Measurements from ENCODE around the gene SHBG.

The SHBG gene

DNA sequence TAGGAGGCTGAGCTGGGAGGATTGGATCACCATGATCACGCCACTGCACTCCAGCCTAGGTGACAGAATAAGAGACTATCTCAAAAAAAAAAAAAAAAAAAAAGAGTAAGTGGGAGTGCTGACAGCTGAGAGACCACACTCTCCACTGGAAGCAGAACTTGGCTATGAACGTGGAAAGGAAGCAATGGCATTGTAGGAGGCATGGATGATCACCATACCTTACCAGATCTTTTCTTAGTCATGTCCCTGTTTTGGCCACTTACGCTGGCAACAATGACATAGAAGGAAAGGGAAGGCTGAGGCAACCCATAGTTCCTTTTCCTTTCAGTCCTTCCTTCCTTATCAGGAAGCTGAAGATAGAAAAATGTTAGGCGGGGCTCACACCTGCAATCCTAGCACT is 17.1 kb downstream of the SHBG start:
- no peak for DNase-seq (ENCODE audit: low read depth)

DNA sequence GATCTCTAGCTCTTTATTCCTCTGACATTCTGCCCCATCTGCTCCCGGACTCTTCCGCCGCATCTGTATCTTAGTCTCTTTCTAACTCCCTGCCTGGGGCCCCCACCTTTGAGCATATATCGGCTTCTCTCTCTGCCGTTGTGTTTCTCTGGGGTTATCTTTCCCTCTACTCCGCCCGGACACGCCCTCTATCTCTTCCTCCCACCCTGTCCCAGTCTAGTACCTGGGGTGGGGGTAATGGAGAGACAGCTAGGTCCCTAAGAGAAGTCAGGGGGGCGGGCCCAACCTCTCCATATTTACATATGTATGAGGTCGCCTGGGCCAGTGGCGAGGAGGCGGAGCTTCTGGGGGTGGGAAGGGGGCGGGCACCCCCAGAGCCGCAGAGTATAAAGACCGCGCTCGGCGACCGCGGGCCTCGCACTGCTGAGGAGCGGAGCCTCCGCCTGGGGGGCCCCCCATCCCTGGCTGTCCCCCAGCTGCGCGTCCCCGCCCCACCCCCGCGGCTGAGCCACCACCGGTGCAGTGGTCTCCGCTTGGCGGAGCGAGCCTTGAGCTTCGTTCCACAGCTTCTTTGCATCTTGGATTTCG is 20.7 kb downstream of the SHBG start, which contains the start of gene ATP1B2:
Gene ATP1B2, plus strand, starts transcription at position 418 of the 588 bp plus-strand sequence. CDS start 593 bp downstream, outside the sequence.
- no peak for DNase-seq (ENCODE audit: low read depth)

DNA sequence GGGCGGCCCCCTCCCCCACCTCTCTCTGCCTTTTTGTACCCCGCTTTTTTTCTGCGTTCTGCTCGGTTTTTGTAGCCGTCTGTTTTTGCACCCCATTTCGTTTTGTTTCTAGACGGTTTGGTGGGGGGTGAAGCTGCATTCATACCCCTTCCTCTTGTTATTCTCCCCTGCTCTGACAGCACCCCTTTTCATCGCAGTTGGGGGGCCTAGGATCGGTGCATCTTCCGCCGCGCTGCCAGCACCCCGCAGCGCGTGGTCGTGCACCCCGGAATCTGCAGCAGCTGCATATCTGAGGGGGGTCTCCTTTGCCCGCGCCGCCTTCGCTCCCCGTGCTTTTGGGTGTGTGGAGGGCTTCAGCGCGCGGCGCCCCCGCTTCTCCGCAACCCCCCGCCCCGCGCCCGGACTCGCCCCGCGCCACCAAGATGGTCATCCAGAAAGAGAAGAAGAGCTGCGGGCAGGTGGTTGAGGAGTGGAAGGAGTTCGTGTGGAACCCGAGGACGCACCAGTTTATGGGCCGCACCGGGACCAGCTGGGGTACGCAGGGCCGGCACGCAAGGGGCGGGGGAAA is 21.2 kb downstream of the SHBG start:
- no peak for DNase-seq (ENCODE audit: low read depth)

DNA sequence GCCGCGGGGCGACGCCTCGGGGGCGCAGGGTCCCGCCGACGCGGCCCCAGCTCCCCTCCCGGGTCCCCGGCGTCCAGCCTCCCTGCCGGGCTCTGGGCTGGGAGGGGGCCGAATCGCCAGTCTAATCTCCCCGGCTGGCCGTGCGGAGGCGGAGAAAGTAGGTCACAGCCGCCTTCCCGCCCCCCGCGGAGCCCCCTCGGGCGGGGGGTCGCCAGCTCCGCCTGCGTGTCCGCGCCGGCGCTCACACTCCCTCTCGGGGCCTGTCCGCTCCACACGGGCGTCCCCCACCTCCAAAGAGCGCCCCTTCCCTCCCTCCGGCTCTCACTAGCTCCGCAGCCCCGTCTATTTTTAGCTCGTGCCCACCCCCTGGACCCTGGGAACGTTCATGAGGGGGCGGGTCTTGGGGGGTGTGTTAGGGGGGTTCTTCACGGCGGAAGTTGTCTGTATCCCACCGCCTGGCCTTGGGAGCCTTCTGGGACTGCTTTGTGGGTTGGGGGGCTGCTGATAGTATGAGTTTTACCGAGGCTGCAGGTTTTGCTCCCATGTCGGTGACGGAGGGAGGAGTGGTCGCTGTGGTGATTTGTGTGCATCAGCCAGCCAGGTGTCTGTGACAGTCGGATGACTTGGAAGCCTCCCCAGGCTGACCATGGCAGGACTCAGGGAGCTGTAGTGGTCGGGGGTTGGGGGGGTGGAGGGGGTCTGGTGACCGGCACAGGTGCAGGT is 21.9 kb downstream of the SHBG start:
- no peak for DNase-seq (ENCODE audit: low read depth)

DNA sequence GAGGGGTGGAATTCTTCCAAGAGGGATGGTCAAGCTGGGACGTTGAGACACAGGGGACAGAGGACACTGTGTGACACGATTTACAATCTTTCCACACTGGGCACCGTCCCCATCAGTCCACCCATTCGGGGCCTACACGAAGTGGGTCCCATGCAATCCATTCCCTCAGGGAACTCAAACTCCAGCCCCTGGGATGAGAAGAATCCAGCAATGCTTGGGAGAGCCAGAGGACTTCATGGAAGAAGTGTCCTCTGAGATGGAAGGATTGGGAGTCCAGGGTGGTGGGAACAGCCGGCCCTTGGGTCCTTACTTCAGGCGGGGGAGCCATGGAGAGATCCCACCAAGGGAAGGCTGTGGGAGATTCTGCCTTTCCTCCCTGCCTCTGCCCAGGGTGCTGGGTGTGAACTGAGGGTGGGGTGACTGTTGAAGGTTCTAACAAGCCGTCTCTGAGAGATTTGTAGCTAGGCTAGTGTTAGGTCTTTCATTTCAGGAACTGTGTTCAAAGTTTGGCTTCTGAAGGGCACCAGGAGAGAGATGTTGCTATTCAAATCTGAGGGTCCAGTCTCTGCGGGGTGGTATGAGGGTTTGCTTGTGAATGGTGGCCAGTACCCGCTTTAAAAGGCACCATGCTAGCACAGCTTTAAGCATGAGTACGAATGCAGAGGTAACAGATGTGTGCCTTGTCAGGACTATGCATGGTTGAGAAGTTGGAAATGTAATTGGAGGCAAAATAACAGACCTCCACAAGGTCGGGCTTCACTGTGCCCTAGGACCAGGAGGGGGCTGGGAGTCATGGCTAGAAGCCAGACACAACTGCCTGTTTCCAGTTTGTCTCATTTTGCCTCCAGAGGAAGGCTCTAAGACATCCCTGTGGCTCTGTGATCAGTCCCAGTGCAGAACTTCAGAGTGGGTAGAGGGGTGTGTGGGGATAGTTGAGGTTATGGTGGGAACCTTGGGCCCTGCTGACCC is 22.7 kb downstream of the SHBG start:
- no peak for DNase-seq (ENCODE audit: low read depth)

DNA sequence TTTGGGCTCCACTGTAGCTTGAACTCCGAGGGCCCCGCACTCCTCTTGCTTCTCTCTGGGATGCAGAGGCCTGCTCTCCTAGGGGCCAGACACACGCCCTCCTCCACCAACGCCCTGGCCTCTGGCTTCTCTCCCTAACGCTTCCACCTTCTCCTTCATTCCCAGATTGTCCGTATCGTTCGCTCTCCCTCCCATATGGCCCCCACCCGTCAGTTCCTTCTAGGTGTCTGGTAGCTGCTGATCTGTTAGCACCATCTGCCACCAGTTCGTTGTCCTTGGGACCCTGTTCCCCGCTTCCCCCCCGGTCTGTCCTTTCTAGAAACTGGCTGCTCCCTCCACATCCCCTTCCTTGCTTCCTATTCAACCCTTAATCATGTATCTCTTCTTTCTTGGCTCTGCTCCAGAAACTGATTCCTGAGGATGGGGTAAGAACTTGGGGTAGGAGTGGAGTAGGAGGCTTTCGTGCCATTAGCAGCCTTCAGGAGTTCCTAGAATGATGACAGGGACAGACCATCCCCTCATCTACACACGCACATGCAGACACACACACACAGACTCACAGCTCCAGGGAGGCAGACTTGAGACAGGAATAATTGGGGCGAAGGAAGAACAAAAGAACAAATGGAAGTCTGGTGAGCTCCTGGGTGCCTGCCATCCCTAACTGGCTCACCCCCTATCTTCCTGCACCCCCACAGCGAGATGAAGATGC is 25.1 kb downstream of the SHBG start:
- DNase-seq (ENCODE audit: low read depth), result no peak

DNA sequence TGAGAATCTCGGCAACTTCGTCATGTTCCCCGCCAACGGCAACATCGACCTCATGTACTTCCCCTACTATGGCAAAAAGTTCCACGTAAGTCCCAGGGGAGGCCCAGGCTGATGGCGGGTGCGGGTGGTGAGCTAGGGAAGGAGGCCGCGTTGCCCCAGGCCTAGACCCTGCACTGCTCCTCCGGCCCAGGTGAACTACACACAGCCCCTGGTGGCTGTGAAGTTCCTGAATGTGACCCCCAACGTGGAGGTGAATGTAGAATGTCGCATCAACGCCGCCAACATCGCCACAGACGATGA is 25.6 kb downstream of the SHBG start:
- DNase-seq (ENCODE audit: low read depth), result no peak

DNA sequence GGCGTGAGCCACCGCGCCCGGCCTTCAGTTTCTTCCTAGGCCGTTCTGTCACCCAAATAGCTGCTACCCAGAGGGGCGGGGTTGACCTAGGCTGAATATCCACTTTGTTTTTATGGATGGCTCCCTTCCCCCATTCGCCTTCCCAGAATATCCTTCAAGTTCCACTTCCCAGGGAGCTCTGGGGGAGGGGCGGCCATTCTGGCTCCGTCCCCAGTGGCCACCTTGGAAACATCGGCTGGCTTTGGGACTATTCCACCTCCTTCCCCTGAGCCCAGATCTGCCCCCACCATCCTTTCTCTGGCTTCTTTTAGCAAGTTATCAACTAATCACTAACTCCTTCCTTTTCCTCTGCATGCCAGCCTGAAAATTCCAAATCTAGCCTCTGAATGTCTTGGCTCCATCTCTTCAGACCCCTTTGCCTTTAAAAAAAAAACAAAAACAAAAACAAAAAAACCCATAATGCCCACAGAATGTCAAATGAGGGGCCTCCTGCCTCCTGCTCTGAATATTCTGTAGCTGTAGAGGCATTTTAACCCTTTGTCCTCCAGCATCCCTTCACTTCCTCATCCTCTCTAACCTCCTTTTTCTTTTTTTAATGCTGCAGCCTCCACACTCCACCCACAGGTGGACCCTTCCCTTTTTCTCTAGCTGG is 27.1 kb downstream of the SHBG start:
- DNase-seq (ENCODE audit: low read depth), result no peak

DNA sequence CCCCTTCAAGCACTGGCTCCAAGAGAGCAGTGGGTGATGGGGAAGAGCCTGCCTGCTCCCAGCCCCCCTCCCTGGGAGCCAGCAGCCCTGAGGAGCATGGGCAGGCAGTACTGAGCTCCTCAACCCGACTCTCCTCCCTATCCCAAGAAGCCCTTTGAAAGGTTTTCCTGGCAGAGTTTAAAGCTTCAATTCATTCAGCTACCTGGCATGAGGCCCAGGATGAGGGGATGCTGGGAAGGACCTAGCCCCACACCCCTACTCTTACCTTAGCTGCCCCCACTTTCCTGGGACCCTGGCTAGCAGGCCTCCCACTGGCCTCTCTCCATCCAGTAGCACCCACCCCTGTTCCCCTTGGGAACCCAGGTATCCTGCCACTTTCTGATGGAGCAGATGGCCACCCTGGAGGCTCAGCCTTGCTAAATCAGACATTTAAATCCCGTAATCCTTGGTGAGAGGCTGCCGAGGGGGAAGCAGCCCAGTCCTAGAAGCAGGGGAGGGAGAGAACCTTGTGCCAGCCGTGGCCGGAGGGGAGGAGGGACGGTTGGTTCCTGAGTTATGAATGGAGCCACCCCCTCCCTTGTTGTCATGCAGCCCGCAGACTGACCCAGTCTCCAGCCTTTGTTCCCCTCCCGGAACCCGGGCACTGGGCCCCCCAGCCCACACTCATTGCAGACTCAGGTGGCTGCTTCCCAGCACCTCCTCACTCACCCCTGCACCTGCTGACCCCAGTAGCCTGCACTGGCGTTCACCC is 37.9 kb downstream of the SHBG start:
- DNase-seq (ENCODE audit: low read depth), result no peak

DNA sequence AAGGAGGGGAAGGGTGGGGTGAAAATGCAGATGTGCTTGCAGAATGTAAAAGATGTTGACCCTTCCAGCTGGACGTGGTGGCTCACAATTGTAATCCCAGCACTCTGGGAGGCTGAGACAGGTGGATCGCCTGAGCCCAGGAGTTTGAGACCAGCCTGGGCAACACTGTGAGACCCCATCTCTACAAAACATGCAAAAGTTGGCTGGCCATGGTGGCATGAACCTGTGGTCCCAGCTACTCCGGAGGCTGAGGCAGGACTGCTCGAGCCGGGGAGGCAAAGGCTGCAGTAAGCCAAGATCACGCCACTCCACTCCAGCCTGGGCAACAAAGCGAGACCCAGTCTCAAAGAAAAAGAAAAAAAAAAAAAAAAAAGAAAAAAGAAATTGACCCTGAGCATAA is 38.5 kb downstream of the SHBG start:
- no peak for DNase-seq (ENCODE audit: low read depth)

DNA sequence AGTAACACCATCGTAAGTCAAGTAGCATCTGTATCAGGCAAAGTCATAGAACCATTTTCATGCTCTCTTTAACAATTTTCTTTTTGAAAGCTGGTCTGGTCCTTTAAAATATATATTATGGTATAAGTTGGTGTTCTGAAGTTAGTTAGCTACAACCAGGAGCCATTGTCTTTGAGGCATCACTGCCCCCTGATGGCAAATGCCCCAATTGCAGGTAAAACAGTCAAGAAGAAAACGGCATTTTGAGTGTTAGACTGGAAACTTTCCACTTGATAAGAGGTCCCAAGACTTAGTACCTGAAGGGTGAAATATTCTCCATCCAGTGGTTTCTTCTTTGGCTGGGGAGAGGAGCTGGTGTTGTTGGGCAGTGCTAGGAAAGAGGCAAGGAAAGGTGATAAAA is 43.3 kb downstream of the SHBG start:
- no peak for DNase-seq (ENCODE audit: low read depth)

DNA sequence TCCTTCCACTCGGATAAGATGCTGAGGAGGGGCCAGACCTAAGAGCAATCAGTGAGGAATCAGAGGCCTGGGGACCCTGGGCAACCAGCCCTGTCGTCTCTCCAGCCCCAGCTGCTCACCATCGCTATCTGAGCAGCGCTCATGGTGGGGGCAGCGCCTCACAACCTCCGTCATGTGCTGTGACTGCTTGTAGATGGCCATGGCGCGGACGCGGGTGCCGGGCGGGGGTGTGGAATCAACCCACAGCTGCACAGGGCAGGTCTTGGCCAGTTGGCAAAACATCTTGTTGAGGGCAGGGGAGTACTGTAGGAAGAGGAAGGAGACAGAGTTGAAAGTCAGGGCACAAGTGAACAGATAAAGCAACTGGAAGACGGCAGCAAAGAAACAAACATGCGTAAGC is 45.0 kb downstream of the SHBG start:
- no peak for DNase-seq (ENCODE audit: low read depth)

DNA sequence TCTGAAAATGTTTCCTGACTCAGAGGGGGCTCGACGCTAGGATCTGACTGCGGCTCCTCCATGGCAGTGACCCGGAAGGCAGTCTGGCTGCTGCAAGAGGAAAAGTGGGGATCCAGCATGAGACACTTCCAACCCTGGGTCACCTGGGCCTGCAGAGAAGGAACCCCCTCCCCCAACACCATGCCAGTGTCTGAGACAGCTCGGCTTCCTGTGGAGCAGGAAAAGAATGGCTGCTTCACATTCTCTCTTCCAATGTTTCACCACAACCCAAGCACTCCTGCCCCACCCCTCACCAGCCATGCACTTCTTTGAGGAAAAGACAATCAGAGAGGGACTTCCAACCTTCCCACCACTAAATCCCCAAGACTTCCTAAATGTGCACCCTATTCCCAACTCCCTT is 46.6 kb downstream of the SHBG start:
- DNase-seq (ENCODE audit: low read depth), result no peak

DNA sequence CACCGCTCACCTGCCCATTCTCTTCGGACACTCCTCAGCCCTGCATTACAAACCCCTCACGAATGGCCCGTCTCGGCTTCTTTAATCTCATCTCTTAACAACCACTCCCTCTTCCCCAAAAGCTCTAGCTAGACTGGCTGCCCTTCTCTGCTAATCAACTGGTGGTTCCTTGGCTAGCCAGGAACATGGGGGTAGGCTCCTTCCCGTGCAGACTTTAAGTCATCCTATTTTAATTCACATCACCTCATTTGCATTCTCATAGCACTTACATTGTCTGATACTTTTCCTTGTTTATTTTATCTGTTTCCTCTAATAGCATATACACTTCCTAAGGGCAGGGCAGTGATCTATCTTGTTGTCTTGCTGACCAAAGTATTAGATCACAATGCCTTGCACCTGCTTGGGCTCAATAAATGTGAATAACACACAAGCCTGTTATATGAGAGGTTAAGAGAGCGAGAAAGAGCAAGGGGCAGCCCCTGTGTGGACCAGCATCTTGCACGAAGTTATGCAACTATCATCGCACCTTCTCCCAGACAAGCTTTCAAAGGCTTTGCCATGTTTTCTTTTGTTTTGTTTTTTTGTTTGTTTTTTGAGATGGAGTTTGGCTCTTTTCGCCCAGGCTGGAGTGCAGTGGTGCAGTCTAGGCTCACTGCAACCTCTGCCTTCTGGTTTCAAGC is 47.6 kb downstream of the SHBG start:
- DNase-seq (ENCODE audit: low read depth), result no peak

Data from CMK (cell line).